ENCODE measurements around the gene STARD3. TPM values are rescaled to one million over a fixed set of nuclear protein-coding genes. Genes with fewer than 3 reads are reported as not detected.

STARD3 gene
- polyA plus RNA-seq, 1 donor from 2014 or later: 105 TPM

- H3F3A ChIP-seq (ENCODE audit: insufficient read depth, low read length, poor library complexity, severe bottlenecking): no peaks in the 10 kb centered on the region
- no peaks in the 10 kb centered on the region for H3K9me3 ChIP-seq (ENCODE audit: low read length)
- no peaks in the 10 kb centered on the region for H3K79me2 ChIP-seq (replicated peaks; ENCODE audit: insufficient read depth, low read length)
- no peaks in the 10 kb centered on the region for H4K20me1 ChIP-seq (ENCODE audit: insufficient read depth)
- no peak overlapping the region for H3K9ac ChIP-seq (ENCODE audit: low read length)
- no peak overlapping the region for H3K27ac ChIP-seq (ENCODE audit: low read length)
- no peaks in the 10 kb centered on the region for H3K9me2 ChIP-seq (ENCODE audit: insufficient read depth, low read length)
- H2AFZ ChIP-seq (ENCODE audit: low read depth, low read length): no peak overlapping the region
- H3K4me3 ChIP-seq (ENCODE audit: low read length): no peak overlapping the region
- no peak for TF ChIP-seq SMC3 (conservative IDR thresholded peaks at IDR 0.05; ENCODE audit: poor library complexity)
- no peak for TF ChIP-seq EZH2 (IDR thresholded peaks at IDR 0.05; ENCODE audit: borderline replicate concordance, insufficient read depth, low read length, poor library complexity, severe bottlenecking)
- no peak for TF ChIP-seq POLR2AphosphoS5 (IDR thresholded peaks at IDR 0.05)
- no peak for TF ChIP-seq TAF1 (IDR thresholded peaks at IDR 0.05; ENCODE audit: low read depth)
- TF ChIP-seq EP300 (conservative IDR thresholded peaks at IDR 0.05; ENCODE audit: poor library complexity, severe bottlenecking): no peak
- no peak for TF ChIP-seq CTCF (IDR thresholded peaks at IDR 0.05; ENCODE audit: poor library complexity, severe bottlenecking)
- TF ChIP-seq REST (IDR thresholded peaks at IDR 0.05; ENCODE audit: borderline replicate concordance): no peak
- TF ChIP-seq MXI1 (conservative IDR thresholded peaks at IDR 0.05; ENCODE audit: poor library complexity, severe bottlenecking): no peak
- TF ChIP-seq RAD21 (conservative IDR thresholded peaks at IDR 0.05): no peak
- no peak overlapping the region for H3K4me2 ChIP-seq (ENCODE audit: low read length)
- H3K27me3 ChIP-seq (ENCODE audit: insufficient read depth, low read depth, low read length): peaks cover 56% of the 10 kb centered on the region
- no peaks in the 10 kb centered on the region for H3K36me3 ChIP-seq (ENCODE audit: insufficient read depth, low read length)
Measured at GRCh38 chr17:39624313-39624712, 12.6 kb upstream of the STARD3 start.

- Histone ChIP-seq H3K4me2 (ENCODE audit: low read length) (no peak overlapping the region), H3K36me3 (ENCODE audit: insufficient read depth, low read length) (no peaks in the 10 kb centered on the region), H3K27me3 (ENCODE audit: insufficient read depth, low read depth, low read length) (peaks cover 54% of the 10 kb centered on the region), H3K9me3 (ENCODE audit: low read length) (no peaks in the 10 kb centered on the region), H3K79me2 (replicated peaks; ENCODE audit: insufficient read depth, low read length) (no peaks in the 10 kb centered on the region), H4K20me1 (ENCODE audit: insufficient read depth) (no peaks in the 10 kb centered on the region), H3F3A (ENCODE audit: insufficient read depth, low read length, poor library complexity, severe bottlenecking) (no peaks in the 10 kb centered on the region), H3K27ac (ENCODE audit: low read length) (no peak overlapping the region), H3K9me2 (ENCODE audit: insufficient read depth, low read length) (no peaks in the 10 kb centered on the region), H3K9ac (ENCODE audit: low read length) (peak overlapping the region; percentile 20), H2AFZ (ENCODE audit: low read depth, low read length) (no peak overlapping the region), H3K4me3 (ENCODE audit: low read length) (peak overlapping the region; percentile 66)
- TF ChIP-seq EP300 (conservative IDR thresholded peaks at IDR 0.05; ENCODE audit: poor library complexity, severe bottlenecking) (no peak), RAD21 (conservative IDR thresholded peaks at IDR 0.05) (no peak), REST (IDR thresholded peaks at IDR 0.05; ENCODE audit: borderline replicate concordance) (no peak), EZH2 (IDR thresholded peaks at IDR 0.05; ENCODE audit: borderline replicate concordance, insufficient read depth, low read length, poor library complexity, severe bottlenecking) (no peak), CTCF (IDR thresholded peaks at IDR 0.05; ENCODE audit: poor library complexity, severe bottlenecking) (no peak)
Measured at GRCh38 chr17:39625198-39625785, 11.7 kb upstream of the STARD3 start.

All from neural cell (in vitro differentiated cells).